Measurements from ENCODE around the gene TRIM31. TPM values are rescaled to one million over a fixed set of nuclear protein-coding genes. Genes with fewer than 3 reads are reported as not detected.
"Not testable (repeated sequence)": the region's sequence is repeated elsewhere in the genome, so short reads cannot be mapped to it uniquely, and the experiment has no call there.

TRIM31 gene
- total RNA-seq, 1 donor from 2014 or later: 0.09 TPM

DNA sequence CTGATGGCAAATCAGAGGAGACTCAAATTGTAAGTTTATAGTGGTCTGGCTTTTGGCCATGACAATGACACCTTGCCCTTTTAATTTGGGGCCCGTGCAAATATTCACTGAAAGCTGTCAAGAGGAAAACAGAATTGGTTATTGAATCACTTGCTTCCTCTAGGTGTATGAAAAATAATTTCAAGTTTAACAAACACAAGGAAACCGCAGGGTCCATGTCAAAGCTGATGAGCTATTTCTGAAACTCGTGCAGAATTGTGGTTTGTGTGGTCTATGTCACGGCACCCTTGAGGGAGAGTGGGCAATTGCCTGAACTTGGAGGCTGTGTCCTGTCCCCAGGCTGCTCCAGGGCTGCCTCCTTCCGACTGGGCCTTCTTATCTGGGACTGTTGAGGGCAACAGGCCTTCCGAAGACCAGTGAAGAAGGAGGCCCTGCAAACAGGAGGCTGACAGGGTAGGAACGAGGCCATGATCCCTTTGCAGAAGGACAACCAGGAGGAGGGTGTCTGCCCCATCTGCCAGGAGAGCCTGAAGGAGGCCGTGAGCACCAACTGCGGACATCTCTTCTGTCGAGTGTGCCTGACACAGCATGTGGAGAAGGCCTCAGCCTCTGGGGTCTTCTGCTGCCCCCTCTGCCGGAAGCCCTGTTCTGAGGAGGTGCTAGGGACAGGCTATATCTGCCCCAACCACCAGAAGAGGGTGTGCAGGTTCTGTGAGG lies 23.8 kb upstream of the TRIM31 start:
- DNase-seq: no peak
- H3K4me3 Mint-ChIP-seq: no peak overlapping the region
- H3K27me3 Mint-ChIP-seq: peaks cover 58% of the 10 kb centered on the region
- H3K4me1 Mint-ChIP-seq: peaks cover 7% of the 10 kb centered on the region
- H3K36me3 Mint-ChIP-seq (ENCODE audit: low read depth): no peaks in the 10 kb centered on the region
- intact Hi-C loops (cut with micrococcal nuclease): no loop called here
- no peaks in the 10 kb centered on the region for H3K9me3 Mint-ChIP-seq
- H3K27ac Mint-ChIP-seq: no peak overlapping the region

DNA sequence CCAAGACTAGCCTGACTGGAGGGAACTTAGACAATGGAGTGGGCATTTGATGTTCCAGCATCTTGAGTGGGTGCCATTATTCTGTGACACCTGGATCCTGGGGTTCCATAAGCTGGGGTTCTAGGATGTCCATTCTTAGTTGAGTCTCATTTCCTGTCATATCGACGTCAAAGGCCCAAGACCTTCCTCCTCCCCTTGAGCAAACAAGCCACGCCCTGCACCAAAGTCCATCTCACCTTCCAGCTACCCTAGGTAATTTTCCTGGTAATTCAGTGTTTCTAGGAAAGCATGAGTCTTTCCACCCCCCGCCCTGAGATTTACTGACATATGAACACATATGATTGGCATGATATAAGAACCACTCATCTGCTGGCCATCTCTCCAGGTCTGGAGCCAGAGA lies 22.9 kb upstream of the TRIM31 start, which contains the start of gene TRIM40:
TSS of gene TRIM40 (plus strand) at position 384 of the 400 bp plus-strand sequence. CDS start 897 bp downstream, outside the sequence.
- DNase-seq: no peak
- Mint-ChIP-seq H3K36me3 (ENCODE audit: low read depth) (no peaks in the 10 kb centered on the region), H3K4me3 (no peak within 1 kb of the TSS), H3K27me3 (peaks cover 58% of the 10 kb centered on the region), H3K9me3 (no peaks in the 10 kb centered on the region), H3K27ac (no peak within 1 kb of the TSS), H3K4me1 (peaks cover 11% of the 10 kb centered on the region)
- intact Hi-C loops (cut with micrococcal nuclease): no loop called here

DNA sequence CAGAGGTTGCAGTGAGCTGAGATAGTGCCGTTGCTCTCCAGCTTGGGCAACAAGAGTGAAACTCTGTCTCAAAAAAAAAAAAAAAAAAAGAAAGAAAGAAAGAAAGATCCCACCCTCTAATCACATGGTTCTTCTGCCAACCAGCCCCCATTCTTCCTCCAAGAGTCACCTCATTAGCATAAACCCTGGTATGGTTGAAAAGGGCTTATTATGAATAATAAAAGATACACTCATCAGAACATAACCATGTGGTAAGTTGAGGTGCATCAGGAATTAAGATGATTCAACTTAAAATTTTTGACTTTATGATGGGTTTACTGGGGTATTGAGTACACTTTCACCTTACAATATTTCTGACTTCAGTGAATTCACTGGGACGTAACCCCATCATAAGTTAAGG lies 22.3 kb upstream of the TRIM31 start:
- no peak for DNase-seq
- Mint-ChIP-seq H3K27ac (no peak overlapping the region), H3K4me1 (peaks cover 16% of the 10 kb centered on the region), H3K4me3 (no peak overlapping the region), H3K36me3 (ENCODE audit: low read depth) (no peaks in the 10 kb centered on the region), H3K9me3 (no peaks in the 10 kb centered on the region), H3K27me3 (peaks cover 58% of the 10 kb centered on the region)
- intact Hi-C loops (cut with micrococcal nuclease): no loop called here

DNA sequence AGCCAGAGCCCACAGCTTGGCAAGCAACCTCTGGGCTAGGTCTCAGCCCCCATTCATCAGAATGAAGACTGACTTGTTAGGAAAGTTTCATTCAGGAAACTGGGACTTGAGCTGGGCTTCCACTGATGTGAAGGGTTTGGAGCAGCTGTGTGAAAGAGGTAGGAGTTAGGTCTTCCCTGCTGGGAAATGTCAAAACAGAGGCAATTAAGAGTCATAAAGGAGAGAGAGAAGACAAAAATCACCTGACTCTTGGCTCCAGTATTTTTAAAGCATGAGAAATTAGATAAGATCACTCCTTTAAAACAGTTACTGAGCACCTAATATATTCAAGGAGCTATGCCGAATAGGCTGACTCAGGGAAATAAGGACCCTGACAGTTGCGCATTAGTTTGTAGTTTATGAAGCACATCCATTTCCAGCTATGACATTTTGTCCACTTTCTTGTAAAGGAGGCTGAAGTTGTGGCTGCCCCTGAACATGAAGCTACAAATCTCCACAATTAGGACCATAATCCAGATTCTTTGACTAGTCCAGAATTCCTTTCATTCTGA lies 19.1 kb upstream of the TRIM31 start:
- no peaks in the 10 kb centered on the region for H3K36me3 Mint-ChIP-seq (ENCODE audit: low read depth)
- no peak overlapping the region for H3K27ac Mint-ChIP-seq
- H3K27me3 Mint-ChIP-seq: peaks cover 61% of the 10 kb centered on the region

DNA sequence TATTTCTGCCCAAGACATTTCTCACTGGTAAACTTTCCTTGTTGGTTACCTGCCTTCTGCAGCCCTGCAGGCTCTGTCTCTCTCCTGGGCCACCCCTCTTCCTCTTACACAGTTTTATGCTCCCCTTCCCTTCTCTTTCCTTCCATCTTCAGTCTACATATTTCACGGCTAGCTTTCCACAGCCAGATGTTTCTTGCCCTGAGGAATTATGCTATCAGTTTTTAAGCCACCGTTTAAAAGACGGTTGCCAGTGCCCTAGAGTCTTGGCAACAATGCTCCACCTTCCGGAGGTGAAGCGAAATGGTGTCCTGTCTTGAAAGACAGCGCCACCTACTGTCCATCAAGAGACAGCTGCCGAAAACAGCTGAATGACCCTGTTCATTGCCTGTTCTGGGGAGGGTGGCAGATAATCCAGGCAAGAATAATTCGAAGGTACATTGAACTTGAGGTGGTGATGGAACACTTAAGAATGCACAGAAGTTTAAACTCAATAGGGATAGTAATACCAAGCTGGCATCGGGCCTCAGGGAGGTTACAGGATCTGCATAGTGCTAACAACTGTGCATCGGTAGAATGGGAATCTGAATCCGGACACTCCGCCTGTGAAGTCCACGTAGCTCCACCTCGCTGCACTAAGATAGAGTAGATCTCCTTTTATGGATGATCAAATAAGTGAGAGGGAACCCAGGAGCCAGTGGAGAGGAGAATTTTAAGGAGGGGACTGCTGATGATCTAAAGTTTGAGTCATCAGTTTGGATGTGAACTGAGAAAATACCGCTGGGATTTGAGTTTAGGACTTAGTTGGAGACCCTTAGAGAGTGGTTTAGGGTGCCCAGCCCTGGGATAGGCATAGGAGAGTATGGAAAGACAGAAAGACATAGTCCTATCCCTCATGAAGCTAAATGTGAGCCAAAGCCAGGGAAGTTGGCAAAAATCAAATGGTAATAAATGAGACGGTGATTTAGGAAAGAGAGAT lies 18.3 kb upstream of the TRIM31 start:
- H3K27ac Mint-ChIP-seq: no peak overlapping the region
- no peaks in the 10 kb centered on the region for H3K9me3 Mint-ChIP-seq
- peaks cover 19% of the 10 kb centered on the region for H3K4me1 Mint-ChIP-seq
- peak overlapping the region; percentile 2 for H3K4me3 Mint-ChIP-seq
- intact Hi-C loops (cut with micrococcal nuclease): loop anchor here (1.0 to 2.0 kb wide), 3 partner anchors 28 to 282 kb away; no protein-coding TSS in a partner anchor
- no peaks in the 10 kb centered on the region for H3K36me3 Mint-ChIP-seq (ENCODE audit: low read depth)
- DNase-seq: peak; percentile 91
- peaks cover 60% of the 10 kb centered on the region for H3K27me3 Mint-ChIP-seq

More for the DNA sequence above, 19.1 kb upstream of the TRIM31 start:
- Mint-ChIP-seq H3K4me1 (peaks cover 21% of the 10 kb centered on the region), H3K9me3 (no peaks in the 10 kb centered on the region), H3K4me3 (no peak overlapping the region)
- intact Hi-C loops (cut with micrococcal nuclease): loop anchor here (1.0 to 2.0 kb wide), 3 partner anchors 29 to 283 kb away; no protein-coding TSS in a partner anchor
- DNase-seq: no peak

DNA sequence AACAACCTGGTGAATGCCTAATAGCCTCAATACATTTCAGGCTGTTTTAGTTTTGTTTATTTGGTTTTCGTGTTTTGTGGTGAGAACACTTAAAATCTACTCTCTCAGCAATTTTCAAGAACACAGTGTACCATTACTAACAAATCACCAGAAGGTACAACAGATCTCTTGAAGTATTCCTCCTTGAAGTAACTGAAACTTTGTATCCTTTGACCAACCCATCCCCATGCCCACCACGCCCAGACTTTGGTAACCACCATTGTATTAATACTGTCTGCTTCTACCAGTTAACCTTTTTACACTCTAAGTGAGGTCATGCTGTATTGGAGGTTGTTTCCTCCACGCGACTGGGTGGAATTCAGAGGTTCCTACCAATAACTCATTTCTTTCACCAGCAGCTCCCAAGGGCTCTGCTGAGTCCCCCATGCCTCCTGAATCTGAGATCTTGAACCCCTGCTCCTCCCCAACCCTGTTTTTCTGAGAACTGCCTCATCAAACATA lies 17.3 kb upstream of the TRIM31 start:
- Mint-ChIP-seq H3K4me3 (no peak overlapping the region), H3K9me3 (no peaks in the 10 kb centered on the region), H3K27me3 (peaks cover 63% of the 10 kb centered on the region), H3K27ac (no peak overlapping the region), H3K36me3 (ENCODE audit: low read depth) (no peaks in the 10 kb centered on the region), H3K4me1 (peaks cover 15% of the 10 kb centered on the region)
- intact Hi-C loops (cut with micrococcal nuclease): loop anchor here (2.0 kb wide), 1 partner anchor 281 kb away; no protein-coding TSS in a partner anchor
- DNase-seq: no peak

DNA sequence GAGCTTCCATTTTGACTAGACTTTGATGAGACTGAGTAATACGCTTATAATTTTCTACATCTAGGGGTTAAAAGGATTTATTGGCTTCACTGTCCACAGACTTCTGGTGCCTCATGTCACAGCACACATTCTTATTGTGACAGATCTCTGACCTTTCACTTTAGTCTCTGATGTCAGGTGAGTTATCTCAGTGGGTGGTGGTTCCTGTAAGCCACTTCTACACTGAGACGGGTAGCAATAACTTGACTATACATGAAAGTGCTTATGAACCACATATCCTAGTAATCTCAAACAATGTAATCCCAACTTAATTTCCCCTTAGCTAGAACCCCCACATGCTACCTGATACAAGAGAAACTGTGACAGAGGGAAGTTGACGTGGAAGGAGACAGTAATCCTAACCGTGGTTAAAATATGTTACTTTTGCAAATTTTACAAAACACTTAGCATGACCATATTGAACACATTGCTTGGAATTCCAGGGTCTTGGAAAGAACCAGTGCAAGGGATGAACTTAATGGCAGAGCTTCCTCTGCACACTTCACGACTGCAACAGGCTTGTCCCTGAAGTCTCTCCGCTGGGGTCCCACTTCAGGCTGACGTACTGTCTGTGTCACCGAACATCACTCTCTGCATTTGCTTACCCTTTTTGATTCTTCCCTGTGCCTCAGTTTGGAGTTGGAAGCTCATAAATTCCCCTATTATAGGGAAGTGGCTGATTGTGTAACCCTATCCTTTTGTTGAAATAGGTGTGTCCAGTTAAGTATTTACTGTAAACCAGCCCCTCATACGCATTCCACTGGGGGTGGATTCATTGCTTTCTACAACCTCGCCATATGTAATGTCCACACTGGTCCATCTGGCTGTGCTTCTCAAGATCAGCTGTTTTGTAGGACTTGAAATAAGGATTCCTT lies 16.6 kb upstream of the TRIM31 start:
- Mint-ChIP-seq H3K27me3 (peaks cover 66% of the 10 kb centered on the region), H3K4me3 (no peak overlapping the region), H3K4me1 (peaks cover 15% of the 10 kb centered on the region), H3K9me3 (no peaks in the 10 kb centered on the region), H3K36me3 (ENCODE audit: low read depth) (no peaks in the 10 kb centered on the region), H3K27ac (no peak overlapping the region)
- intact Hi-C loops (cut with micrococcal nuclease): loop anchor here (2.0 kb wide), 1 partner anchor 281 kb away; no protein-coding TSS in a partner anchor
- no peak for DNase-seq

DNA sequence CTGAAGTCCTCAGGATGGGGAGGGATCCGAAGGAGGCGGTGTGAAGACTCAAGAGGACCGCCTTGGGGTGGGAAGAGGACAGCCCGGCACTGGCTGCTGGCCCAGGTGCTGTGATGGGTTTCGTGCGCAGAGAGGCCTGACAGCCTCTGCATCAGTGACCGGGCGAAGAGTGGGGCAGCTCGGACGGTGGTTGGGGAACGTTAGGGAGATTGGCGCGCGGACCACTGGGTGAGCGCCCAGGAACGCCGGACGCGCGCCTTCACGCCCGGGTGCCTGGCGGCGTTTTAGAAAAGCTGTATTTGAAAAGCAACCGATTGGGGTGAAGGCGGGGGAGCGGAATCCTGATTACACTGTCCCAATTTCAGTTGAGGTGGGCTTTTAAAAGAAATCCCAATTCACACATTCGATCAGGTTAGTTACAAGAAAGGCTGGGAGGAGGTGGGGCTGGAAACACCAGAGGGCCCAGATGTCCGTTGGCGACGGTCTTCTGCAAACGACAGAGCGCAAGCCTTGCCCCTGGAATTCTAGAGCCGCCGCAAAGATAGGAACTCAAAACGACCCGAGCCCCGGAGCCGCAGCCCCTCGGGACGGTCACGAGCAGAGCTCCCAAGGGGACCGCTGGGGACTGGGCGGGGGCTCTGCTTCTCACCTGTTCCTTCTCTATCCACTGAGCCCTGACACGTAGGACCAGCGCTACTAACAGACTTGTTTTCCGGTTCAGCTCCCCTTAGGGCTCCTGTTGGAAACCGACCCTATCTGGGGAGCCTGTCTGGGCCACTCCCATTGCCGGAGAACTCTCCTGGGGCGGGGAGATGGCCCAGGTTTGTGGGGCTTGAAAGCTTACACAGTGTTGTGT lies 14.6 kb upstream of the TRIM31 start:
- Mint-ChIP-seq H3K4me1 (peaks cover 15% of the 10 kb centered on the region), H3K9me3 (no peaks in the 10 kb centered on the region), H3K27me3 (peaks cover 66% of the 10 kb centered on the region), H3K4me3 (no peak overlapping the region), H3K27ac (no peak overlapping the region), H3K36me3 (ENCODE audit: low read depth) (no peaks in the 10 kb centered on the region)
- intact Hi-C loops (cut with micrococcal nuclease): no loop called here
- DNase-seq: no peak

DNA sequence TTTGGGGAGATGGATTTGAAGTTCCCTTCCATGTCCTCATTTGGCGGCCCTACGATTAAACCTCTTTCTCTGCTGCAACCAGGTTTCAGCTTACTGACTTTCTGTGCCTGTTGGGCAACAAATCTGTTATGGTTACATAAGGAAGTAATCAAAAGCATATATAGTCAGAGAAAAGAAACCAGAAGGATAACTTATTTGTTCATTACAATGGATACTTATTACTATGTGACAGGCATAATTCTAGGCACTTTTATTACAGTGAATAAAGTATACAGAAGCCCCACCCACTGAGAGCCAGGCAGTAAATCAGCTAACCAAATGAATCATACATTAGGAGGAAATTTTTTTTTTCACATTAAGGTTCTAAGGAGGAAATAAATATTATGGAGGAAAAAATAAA lies 9.6 kb upstream of the TRIM31 start:
- Mint-ChIP-seq H3K4me3 (no peak overlapping the region), H3K9me3 (no peaks in the 10 kb centered on the region), H3K4me1 (no peaks in the 10 kb centered on the region), H3K27ac (no peak overlapping the region), H3K36me3 (ENCODE audit: low read depth) (no peaks in the 10 kb centered on the region), H3K27me3 (peaks cover 51% of the 10 kb centered on the region)
- DNase-seq: no peak
- intact Hi-C loops (cut with micrococcal nuclease): no loop called here

DNA sequence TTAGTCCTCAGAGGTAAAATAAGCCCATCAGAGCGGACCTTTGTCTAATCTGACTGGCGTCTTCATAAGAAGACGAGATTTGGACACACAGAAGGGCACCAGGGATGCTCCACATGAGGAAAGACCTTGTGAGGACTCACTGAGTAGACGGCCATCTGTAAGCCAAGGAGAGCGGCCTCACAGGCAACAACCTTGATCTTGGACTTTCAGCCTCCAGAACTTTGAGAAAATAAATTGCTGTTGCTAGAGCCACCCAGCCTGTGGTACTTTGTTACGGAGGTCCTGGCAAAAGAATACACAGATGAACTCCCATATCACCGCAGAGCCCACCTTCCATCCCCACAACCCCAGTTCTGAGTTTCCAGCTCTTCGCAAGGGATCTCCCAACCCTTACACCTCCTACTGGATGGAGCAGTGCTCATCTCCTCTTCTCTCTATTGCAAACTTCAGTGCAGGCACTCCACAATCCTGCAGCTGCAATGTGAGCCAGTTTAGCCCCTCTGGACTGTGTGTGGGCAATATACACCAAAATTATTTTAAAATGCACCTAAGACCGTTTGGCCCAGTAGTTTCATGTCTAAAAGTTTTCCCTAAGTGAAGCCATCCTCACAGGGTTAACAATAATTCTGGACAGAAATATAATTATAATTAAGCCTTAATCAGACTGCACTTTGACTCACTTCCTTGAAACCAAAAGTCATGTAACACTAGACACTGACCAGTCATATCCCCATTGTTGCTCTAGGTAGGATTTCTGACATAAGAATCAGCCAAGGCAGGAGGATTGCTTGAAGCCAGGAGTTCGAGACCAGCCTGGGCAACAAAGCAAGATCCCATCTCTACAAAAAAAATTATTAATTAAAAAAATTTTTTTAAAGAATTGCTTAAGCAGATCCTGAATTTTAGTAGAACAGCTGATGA lies 8.8 kb upstream of the TRIM31 start:
- Mint-ChIP-seq H3K4me1 (no peaks in the 10 kb centered on the region), H3K36me3 (ENCODE audit: low read depth) (no peaks in the 10 kb centered on the region), H3K27ac (no peak overlapping the region), H3K9me3 (no peaks in the 10 kb centered on the region), H3K27me3 (peaks cover 47% of the 10 kb centered on the region), H3K4me3 (no peak overlapping the region)
- no peak for DNase-seq
- intact Hi-C loops (cut with micrococcal nuclease): no loop called here

DNA sequence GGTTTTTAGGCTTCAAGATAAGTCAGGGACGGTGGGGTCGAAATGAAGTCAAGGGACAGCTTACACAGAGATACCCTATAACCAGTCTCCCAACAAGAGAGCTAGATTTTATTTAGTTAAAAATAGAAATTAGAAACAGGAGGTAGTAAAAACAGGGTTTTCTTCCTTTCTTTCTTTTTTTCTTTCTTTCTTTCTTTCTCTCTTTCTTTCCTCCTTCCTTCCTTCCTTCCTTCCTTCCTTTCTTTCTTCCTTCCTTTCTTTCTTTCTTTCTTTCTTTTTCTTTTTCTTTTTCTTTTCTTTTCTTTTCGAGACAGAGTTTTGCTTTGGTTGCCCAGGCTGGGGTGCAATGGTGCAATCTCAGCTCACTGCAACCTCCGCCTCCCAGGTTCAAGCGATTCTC lies 5.8 kb upstream of the TRIM31 start:
- H3K4me1 Mint-ChIP-seq; H3K27ac Mint-ChIP-seq; H3K36me3 Mint-ChIP-seq (ENCODE audit: low read depth); H3K4me3 Mint-ChIP-seq; DNase-seq; intact Hi-C loops (cut with micrococcal nuclease); H3K9me3 Mint-ChIP-seq: not testable (repeated sequence)
- H3K27me3 Mint-ChIP-seq: peaks cover 49% of the 10 kb centered on the region
